HCT116 (cell line): ENCODE measurements around the gene GBP6.

ENCODE experiments used
- EZH2 ChIP-seq: fragments of 200-600 bp; sonication (generic); IDR thresholded peaks from 2 replicates; pipeline ENCODE4 v1.6.1; 2017; ENCODE audit warnings: antibody characterized with exemption, mixed run types
- JUND ChIP-seq: IDR thresholded peaks from 2 replicates; pipeline ENCODE4 v1.6.1; 2012
- POLR2A ChIP-seq: IDR thresholded peaks from 2 replicates; pipeline ENCODE4 v1.7.0; 2011; ENCODE audit warnings: borderline replicate concordance; ENCODE audit not compliant: insufficient read depth, insufficient read length; ENCODE audit errors: extremely low read depth
- POLR2AphosphoS5 ChIP-seq: IDR thresholded peaks from 2 replicates; pipeline ENCODE4 v1.6.1; 2011; ENCODE audit warnings: mild to moderate bottlenecking, low read depth, low read length, moderate library complexity
- YY1 ChIP-seq: IDR thresholded peaks from 2 replicates; pipeline ENCODE4 v1.6.1; 2011; ENCODE audit warnings: low read length, low read depth, moderate library complexity, mild to moderate bottlenecking; ENCODE audit not compliant: insufficient replicate concordance; ENCODE audit errors: extremely low read depth
- TF ChIP-seq, protein P1 (sequence below), 3 experiments: fragments of 200-600 bp in 1 of 3; sonication (generic) in 1 of 3; IDR thresholded peaks in 2 of 3; conservative IDR thresholded peaks in 1 of 3; 2 replicates each; pipeline ENCODE4 v1.5.1; 2012 to 2017; ENCODE audit warnings: low read depth in 2 of 3, low read length in 2 of 3, antibody characterized with exemption in 1 of 3, borderline replicate concordance in 1 of 3, control low read depth in 1 of 3, mild to moderate bottlenecking in 1 of 3, mixed read lengths in 1 of 3, mixed run types in 1 of 3, moderate library complexity in 1 of 3; ENCODE audit not compliant: insufficient read depth in 1 of 3
- TF ChIP-seq, protein P2 (sequence below): IDR thresholded peaks from 2 replicates; pipeline ENCODE4 v1.6.1; 2012
- TF ChIP-seq, protein P3 (sequence below): IDR thresholded peaks from 2 replicates; pipeline ENCODE4 v1.6.1; 2012; ENCODE audit warnings: low read depth

GRCh38 chr1:89405275-89405929 is 41.5 kb downstream of the GBP6 start:
- TF ChIP-seq, protein P1, sequence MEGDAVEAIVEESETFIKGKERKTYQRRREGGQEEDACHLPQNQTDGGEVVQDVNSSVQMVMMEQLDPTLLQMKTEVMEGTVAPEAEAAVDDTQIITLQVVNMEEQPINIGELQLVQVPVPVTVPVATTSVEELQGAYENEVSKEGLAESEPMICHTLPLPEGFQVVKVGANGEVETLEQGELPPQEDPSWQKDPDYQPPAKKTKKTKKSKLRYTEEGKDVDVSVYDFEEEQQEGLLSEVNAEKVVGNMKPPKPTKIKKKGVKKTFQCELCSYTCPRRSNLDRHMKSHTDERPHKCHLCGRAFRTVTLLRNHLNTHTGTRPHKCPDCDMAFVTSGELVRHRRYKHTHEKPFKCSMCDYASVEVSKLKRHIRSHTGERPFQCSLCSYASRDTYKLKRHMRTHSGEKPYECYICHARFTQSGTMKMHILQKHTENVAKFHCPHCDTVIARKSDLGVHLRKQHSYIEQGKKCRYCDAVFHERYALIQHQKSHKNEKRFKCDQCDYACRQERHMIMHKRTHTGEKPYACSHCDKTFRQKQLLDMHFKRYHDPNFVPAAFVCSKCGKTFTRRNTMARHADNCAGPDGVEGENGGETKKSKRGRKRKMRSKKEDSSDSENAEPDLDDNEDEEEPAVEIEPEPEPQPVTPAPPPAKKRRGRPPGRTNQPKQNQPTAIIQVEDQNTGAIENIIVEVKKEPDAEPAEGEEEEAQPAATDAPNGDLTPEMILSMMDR (IDR thresholded peaks at IDR 0.05 in 2 of 3, conservative IDR thresholded peaks at IDR 0.05 in 1 of 3; ENCODE audit: borderline replicate concordance in 1 of 3, insufficient read depth in 1 of 3, low read depth in 2 of 3, low read length in 2 of 3): peak in 1 of 3 experiments; percentile 18; a peak in 1 of 6 replicates
- TF ChIP-seq EZH2: no peak
- no peak for TF ChIP-seq POLR2A
- no peak for TF ChIP-seq POLR2AphosphoS5
- no peak for TF ChIP-seq JUND
- TF ChIP-seq, protein P2, sequence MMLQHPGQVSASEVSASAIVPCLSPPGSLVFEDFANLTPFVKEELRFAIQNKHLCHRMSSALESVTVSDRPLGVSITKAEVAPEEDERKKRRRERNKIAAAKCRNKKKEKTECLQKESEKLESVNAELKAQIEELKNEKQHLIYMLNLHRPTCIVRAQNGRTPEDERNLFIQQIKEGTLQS: no peak
- TF ChIP-seq, protein P3, sequence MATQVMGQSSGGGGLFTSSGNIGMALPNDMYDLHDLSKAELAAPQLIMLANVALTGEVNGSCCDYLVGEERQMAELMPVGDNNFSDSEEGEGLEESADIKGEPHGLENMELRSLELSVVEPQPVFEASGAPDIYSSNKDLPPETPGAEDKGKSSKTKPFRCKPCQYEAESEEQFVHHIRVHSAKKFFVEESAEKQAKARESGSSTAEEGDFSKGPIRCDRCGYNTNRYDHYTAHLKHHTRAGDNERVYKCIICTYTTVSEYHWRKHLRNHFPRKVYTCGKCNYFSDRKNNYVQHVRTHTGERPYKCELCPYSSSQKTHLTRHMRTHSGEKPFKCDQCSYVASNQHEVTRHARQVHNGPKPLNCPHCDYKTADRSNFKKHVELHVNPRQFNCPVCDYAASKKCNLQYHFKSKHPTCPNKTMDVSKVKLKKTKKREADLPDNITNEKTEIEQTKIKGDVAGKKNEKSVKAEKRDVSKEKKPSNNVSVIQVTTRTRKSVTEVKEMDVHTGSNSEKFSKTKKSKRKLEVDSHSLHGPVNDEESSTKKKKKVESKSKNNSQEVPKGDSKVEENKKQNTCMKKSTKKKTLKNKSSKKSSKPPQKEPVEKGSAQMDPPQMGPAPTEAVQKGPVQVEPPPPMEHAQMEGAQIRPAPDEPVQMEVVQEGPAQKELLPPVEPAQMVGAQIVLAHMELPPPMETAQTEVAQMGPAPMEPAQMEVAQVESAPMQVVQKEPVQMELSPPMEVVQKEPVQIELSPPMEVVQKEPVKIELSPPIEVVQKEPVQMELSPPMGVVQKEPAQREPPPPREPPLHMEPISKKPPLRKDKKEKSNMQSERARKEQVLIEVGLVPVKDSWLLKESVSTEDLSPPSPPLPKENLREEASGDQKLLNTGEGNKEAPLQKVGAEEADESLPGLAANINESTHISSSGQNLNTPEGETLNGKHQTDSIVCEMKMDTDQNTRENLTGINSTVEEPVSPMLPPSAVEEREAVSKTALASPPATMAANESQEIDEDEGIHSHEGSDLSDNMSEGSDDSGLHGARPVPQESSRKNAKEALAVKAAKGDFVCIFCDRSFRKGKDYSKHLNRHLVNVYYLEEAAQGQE: no peak
- TF ChIP-seq YY1: no peak
